Thyroid gland (tissue), 4 donors: ENCODE measurements around the gene ZNF598. TPM values are rescaled to one million over a fixed set of nuclear protein-coding genes. Genes with fewer than 3 reads are reported as not detected.

Experiments used
- DNase-seq, 2 donors: peaks; one replicate each; pipeline ENCODE4 v3.0.0-alpha.2; 2019
- H3K27ac ChIP-seq, 3 donors: fragments of 200-600 bp; sonication (generic); 1 replicate in 2 of 3; 2 replicates in 1 of 3; pipeline ENCODE4 v1.5.1; 2016 to 2019; ENCODE audit warnings: mild to moderate bottlenecking in 1 of 3, moderate library complexity in 1 of 3
- H3K27me3 ChIP-seq: fragments of 200-600 bp; sonication (generic); one replicate; pipeline ENCODE4 v1.5.1; 2019
- H3K36me3 ChIP-seq, 2 donors: fragments of 200-600 bp; sonication (generic); one replicate each; pipeline ENCODE4 v1.5.1; 2016 to 2019
- H3K4me1 ChIP-seq, 2 donors: fragments of 200-600 bp; sonication (generic); one replicate each; pipeline ENCODE4 v1.5.1; 2017 to 2019
- H3K4me3 ChIP-seq, 3 donors: fragments of 200-600 bp; sonication (generic); replicated peaks in 1 of 3; 1 replicate in 2 of 3; 2 replicates in 1 of 3; pipeline ENCODE4 v1.5.1; 2016; ENCODE audit warnings: mild to moderate bottlenecking in 1 of 3
- H3K9me3 ChIP-seq: fragments of 200-600 bp; sonication (generic); one replicate; pipeline ENCODE4 v1.5.1; 2017
- CTCF ChIP-seq, 6 experiments: fragments of 200-600 bp in 3 of 6; fragments of 450-650 bp in 3 of 6; sonication (generic) in 3 of 6; IDR thresholded peaks; one replicate each; pipeline ENCODE4 v1.5.1; 2016 to 2019; ENCODE audit warnings: antibody characterized with exemption in 6 of 6, mild to moderate bottlenecking in 2 of 6, inconsistent platforms in 1 of 6, moderate library complexity in 1 of 6
- POLR2A ChIP-seq, 2 donors: fragments of 450-650 bp; IDR thresholded peaks; one replicate each; pipeline ENCODE4 v1.6.1; 2017; ENCODE audit warnings: antibody characterized with exemption in 2 of 2, mild to moderate bottlenecking in 2 of 2, moderate library complexity in 1 of 2
- WGBS, 2 donors: methylation state at CpG; one replicate each; pipeline ENCODE4 v1.1.5; 2017; 5-methylcytosine and 5-hydroxymethylcytosine counted together
- intact Hi-C: fragments of 100-400 bp; cut with DNase I; formaldehyde crosslinking; loops from one replicate; pipeline ENCODE4 v1.15.1; 2023
- total RNA-seq, 4 donors: library from RNA; depleted of rRNA; stranded (reverse); fragments of >200 nt; gene quantifications; one replicate each; pipeline ENCODE4 v1.2.3, GENCODE V29; 2016

The ZNF598 gene
- total RNA-seq, 4 donors from 2014 or later: 19.0 to 38.4 (median 27.4) TPM

- peaks cover 10 to 25% of the 10 kb centered on the region in 2 donors for H3K4me1 ChIP-seq
- H3K27ac ChIP-seq: no peak overlapping the region
- DNase-seq: no peak
- intact Hi-C loops: no loop called here
- H3K36me3 ChIP-seq: peaks cover 10 to 13% of the 10 kb centered on the region in 2 donors
- 98% methylated on average over 9 of the region's 14 CpGs for WGBS, 2 donors
- no peak for TF ChIP-seq POLR2A (IDR thresholded peaks at IDR 0.05)
- TF ChIP-seq CTCF (IDR thresholded peaks at IDR 0.05): no peak
- no peak overlapping the region for H3K4me3 ChIP-seq
- no peaks in the 10 kb centered on the region for H3K9me3 ChIP-seq
- peaks cover 5% of the 10 kb centered on the region for H3K27me3 ChIP-seq
Observed at GRCh38 chr16:1985466-1986150, 24.0 kb downstream of the ZNF598 start.

GRCh38 chr16:1984347-1985225 lies 25.0 kb downstream of the ZNF598 start:
- intact Hi-C loops: no loop called here
- 20 to 28% methylated on average over 26 to 34 of the region's 58 CpGs for whole genome bisulfite sequencing, 2 donors
- DNase-seq: peak in 1 of 2 donors; percentile 36
- TF ChIP-seq POLR2A (IDR thresholded peaks at IDR 0.05) (no peak), CTCF (IDR thresholded peaks at IDR 0.05) (no peak)
- H3K27ac ChIP-seq: peak overlapping the region in 2 of 3 donors; percentile 57 to 62
- no peaks in the 10 kb centered on the region for H3K27me3 ChIP-seq
- peaks cover 5 to 19% of the 10 kb centered on the region in 2 donors for H3K4me1 ChIP-seq
- no peaks in the 10 kb centered on the region for H3K9me3 ChIP-seq
- peak overlapping the region; percentile 46 to 85 (median 51) for H3K4me3 ChIP-seq
- peaks cover 10 to 13% of the 10 kb centered on the region in 2 donors for H3K36me3 ChIP-seq

GRCh38 chr16:1983544-1984346 lies 25.9 kb downstream of the ZNF598 start, which contains the start of gene GFER:
Gene GFER, plus strand, starts transcription at chr16:1984193. Its CDS starts 26 bp downstream, at chr16:1984219.
- peaks cover 7% of the 10 kb centered on the region for H3K27me3 ChIP-seq

GRCh38 chr16:1982991-1983543 lies 26.6 kb downstream of the ZNF598 start:
- Histone ChIP-seq H3K36me3 (peaks cover 19% of the 10 kb centered on the region in 2 donors), H3K27ac (peak overlapping the region in 1 of 3 donors; percentile 49), H3K9me3 (no peaks in the 10 kb centered on the region), H3K27me3 (peaks cover 13% of the 10 kb centered on the region), H3K4me3 (peak overlapping the region in 1 of 3 donors; percentile 85), H3K4me1 (peaks cover 5 to 24% of the 10 kb centered on the region in 2 donors)
- DNase-seq: no peak
- TF ChIP-seq POLR2A (IDR thresholded peaks at IDR 0.05) (no peak), CTCF (IDR thresholded peaks at IDR 0.05) (no peak)
- 27 to 29% methylated on average over 17 of the region's 19 CpGs for WGBS, 2 donors
- intact Hi-C loops: no loop called here

More at GRCh38 chr16:1983544-1984346, 25.9 kb downstream of the ZNF598 start, which contains the start of gene GFER:
- DNase-seq: peak; percentile 86 to 87
- peaks cover 12 to 13% of the 10 kb centered on the region in 2 donors for H3K36me3 ChIP-seq
- intact Hi-C loops: no loop called here
- H3K4me1 ChIP-seq: peaks cover 5 to 24% of the 10 kb centered on the region in 2 donors
- H3K27ac ChIP-seq: peak within 1 kb of the TSS in 2 of 3 donors; percentile 57 to 62
- H3K4me3 ChIP-seq: peak within 1 kb of the TSS; percentile 46 to 85 (median 51)
- TF ChIP-seq POLR2A (IDR thresholded peaks at IDR 0.05): peak in 1 of 2 donors; percentile 54
- TF ChIP-seq CTCF (IDR thresholded peaks at IDR 0.05): peak in 3 of 6 experiments; percentile 17 to 42 (median 32)
- WGBS, 2 donors: no CpG with 5 or more reads among the region's 109 CpGs
- no peaks in the 10 kb centered on the region for H3K9me3 ChIP-seq
